H1 (cell line): ENCODE results near the gene SUPT20H. TPM values are rescaled to one million over a fixed set of nuclear protein-coding genes. Genes with fewer than 3 reads are reported as not detected.

Experiments
- E2F6 ChIP-seq: IDR thresholded peaks from 2 replicates; pipeline ENCODE4 v1.6.1; 2012; ENCODE audit warnings: inconsistent platforms
- KDM1A ChIP-seq: fragments of 200-600, 300-600 bp; sonication (generic); IDR thresholded peaks from 2 replicates; pipeline ENCODE4 v1.7.1; 2016; ENCODE audit warnings: mild to moderate bottlenecking, low read length, borderline replicate concordance
- RNF2 ChIP-seq: fragments of 200-900, 300-1000 bp; sonication (generic); IDR thresholded peaks from 2 replicates; pipeline ENCODE4 v1.7.1; 2016; ENCODE audit warnings: borderline replicate concordance, low read depth, mild to moderate bottlenecking, antibody characterized with exemption, low read length; ENCODE audit not compliant: poor library complexity, severe bottlenecking; ENCODE audit errors: missing control alignments
- polyA plus RNA-seq, 7 experiments: library from polyadenylated mRNA; depleted of rRNA in 3 of 7; stranded (reverse) in 5 of 7; unstranded in 2 of 7; fragments of >200 nt in 5 of 7; fragments of 200-250 nt in 2 of 7; gene quantifications; 1 replicate in 5 of 7; 2 replicates in 1 of 7; 4 replicates in 1 of 7; pipeline versions ENCODE4 v1.2.1 to v1.2.3, GENCODE V29; 2011 to 2013; ENCODE audit warnings: missing spikeins in 2 of 7, mixed read lengths in 2 of 7
- total RNA-seq: library from RNA; stranded (reverse); fragmentation: NEBNext Ultra II Directional; extraction: Animal tissue kit (Norgen Biotek cat#: 25700); gene quantifications from 2 replicates; pipeline ENCODE4 v1.2.1, GENCODE V29; 2021
- TF ChIP-seq, protein P1 (sequence below): fragments of 300-600 bp; sonication (generic); IDR thresholded peaks from 2 replicates; pipeline ENCODE4 v1.7.1; 2012; ENCODE audit warnings: low read length, moderate library complexity, mild to moderate bottlenecking, inconsistent platforms; ENCODE audit not compliant: insufficient replicate concordance

The SUPT20H gene
- total and polyA plus RNA-seq, 2 of the 8 experiments (the other 6 are each of a cell fraction or from before 2014, with no cell fraction given) = 69.2 to 75.1 TPM

- TF ChIP-seq RNF2 (no peak), KDM1A (no peak), E2F6 (no peak)
- TF ChIP-seq, protein P1, sequence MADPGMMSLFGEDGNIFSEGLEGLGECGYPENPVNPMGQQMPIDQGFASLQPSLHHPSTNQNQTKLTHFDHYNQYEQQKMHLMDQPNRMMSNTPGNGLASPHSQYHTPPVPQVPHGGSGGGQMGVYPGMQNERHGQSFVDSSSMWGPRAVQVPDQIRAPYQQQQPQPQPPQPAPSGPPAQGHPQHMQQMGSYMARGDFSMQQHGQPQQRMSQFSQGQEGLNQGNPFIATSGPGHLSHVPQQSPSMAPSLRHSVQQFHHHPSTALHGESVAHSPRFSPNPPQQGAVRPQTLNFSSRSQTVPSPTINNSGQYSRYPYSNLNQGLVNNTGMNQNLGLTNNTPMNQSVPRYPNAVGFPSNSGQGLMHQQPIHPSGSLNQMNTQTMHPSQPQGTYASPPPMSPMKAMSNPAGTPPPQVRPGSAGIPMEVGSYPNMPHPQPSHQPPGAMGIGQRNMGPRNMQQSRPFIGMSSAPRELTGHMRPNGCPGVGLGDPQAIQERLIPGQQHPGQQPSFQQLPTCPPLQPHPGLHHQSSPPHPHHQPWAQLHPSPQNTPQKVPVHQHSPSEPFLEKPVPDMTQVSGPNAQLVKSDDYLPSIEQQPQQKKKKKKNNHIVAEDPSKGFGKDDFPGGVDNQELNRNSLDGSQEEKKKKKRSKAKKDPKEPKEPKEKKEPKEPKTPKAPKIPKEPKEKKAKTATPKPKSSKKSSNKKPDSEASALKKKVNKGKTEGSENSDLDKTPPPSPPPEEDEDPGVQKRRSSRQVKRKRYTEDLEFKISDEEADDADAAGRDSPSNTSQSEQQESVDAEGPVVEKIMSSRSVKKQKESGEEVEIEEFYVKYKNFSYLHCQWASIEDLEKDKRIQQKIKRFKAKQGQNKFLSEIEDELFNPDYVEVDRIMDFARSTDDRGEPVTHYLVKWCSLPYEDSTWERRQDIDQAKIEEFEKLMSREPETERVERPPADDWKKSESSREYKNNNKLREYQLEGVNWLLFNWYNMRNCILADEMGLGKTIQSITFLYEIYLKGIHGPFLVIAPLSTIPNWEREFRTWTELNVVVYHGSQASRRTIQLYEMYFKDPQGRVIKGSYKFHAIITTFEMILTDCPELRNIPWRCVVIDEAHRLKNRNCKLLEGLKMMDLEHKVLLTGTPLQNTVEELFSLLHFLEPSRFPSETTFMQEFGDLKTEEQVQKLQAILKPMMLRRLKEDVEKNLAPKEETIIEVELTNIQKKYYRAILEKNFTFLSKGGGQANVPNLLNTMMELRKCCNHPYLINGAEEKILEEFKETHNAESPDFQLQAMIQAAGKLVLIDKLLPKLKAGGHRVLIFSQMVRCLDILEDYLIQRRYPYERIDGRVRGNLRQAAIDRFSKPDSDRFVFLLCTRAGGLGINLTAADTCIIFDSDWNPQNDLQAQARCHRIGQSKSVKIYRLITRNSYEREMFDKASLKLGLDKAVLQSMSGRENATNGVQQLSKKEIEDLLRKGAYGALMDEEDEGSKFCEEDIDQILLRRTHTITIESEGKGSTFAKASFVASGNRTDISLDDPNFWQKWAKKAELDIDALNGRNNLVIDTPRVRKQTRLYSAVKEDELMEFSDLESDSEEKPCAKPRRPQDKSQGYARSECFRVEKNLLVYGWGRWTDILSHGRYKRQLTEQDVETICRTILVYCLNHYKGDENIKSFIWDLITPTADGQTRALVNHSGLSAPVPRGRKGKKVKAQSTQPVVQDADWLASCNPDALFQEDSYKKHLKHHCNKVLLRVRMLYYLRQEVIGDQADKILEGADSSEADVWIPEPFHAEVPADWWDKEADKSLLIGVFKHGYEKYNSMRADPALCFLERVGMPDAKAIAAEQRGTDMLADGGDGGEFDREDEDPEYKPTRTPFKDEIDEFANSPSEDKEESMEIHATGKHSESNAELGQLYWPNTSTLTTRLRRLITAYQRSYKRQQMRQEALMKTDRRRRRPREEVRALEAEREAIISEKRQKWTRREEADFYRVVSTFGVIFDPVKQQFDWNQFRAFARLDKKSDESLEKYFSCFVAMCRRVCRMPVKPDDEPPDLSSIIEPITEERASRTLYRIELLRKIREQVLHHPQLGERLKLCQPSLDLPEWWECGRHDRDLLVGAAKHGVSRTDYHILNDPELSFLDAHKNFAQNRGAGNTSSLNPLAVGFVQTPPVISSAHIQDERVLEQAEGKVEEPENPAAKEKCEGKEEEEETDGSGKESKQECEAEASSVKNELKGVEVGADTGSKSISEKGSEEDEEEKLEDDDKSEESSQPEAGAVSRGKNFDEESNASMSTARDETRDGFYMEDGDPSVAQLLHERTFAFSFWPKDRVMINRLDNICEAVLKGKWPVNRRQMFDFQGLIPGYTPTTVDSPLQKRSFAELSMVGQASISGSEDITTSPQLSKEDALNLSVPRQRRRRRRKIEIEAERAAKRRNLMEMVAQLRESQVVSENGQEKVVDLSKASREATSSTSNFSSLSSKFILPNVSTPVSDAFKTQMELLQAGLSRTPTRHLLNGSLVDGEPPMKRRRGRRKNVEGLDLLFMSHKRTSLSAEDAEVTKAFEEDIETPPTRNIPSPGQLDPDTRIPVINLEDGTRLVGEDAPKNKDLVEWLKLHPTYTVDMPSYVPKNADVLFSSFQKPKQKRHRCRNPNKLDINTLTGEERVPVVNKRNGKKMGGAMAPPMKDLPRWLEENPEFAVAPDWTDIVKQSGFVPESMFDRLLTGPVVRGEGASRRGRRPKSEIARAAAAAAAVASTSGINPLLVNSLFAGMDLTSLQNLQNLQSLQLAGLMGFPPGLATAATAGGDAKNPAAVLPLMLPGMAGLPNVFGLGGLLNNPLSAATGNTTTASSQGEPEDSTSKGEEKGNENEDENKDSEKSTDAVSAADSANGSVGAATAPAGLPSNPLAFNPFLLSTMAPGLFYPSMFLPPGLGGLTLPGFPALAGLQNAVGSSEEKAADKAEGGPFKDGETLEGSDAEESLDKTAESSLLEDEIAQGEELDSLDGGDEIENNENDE = no peak
Observed at GRCh38 chr13:37094840-37095239, 35.4 kb upstream of the SUPT20H start (continued).
